Measurements from ENCODE around the gene SLC44A5. TPM values are rescaled to one million over a fixed set of nuclear protein-coding genes. Genes with fewer than 3 reads are reported as not detected.

The SLC44A5 gene
- total and polyA plus RNA-seq, 4 donors = 0.13 to 1.1 (median 0.22) TPM

DNA sequence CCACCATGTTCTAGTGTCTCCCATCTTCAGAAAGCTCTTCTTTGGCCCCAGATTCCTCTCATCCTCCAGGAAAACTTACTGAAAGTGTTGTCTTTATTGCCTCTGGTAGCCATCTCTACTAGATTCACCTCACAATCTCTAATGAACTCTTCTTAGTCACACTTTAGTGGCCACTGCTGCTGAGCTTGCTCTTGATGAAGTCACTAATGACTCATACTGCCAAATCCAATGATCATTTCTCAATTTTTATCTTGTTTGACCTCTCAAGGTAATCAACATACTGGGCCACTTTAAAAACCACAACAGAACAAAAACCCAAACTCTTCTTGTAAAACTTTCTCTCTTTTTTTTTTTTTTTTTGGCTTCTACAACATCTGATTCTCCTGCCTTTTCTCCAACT is 280.3 kb downstream of the SLC44A5 start (continued):
- TF ChIP-seq EGR1 (IDR thresholded peaks at IDR 0.05; ENCODE audit: low read depth in 2 of 2) (no peak), HNF4A (conservative IDR thresholded peaks at IDR 0.05) (no peak), HNF4G (IDR thresholded peaks at IDR 0.05) (no peak)

DNA sequence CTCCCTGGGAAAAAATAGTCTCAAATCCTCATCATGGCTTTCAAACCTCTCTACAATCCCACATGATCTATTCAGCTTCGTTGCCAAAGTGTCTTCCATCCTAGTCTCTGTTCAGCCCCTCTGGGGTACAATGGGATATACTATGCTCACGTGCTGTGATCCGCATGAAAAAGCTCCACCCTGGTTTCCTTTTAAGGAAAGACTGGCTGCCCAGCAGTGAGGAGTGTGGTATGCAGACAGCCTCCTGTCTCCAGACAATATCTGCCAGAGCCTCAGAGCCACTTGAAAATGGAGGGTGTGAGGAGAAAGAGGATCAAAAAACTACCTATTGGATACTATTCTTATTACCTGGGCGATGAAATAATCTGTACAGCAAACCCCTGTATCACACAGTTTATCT is 282.2 kb downstream of the SLC44A5 start:
- Histone ChIP-seq H3K9me3 (ENCODE audit: control insufficient read depth in 4 of 4, low read length in 3 of 4) (no peaks in the 10 kb centered on the region), H3K4me3 (ENCODE audit: low read depth in 1 of 3, low read length in 3 of 3) (no peak overlapping the region), H3K4me1 (ENCODE audit: control insufficient read depth in 4 of 4, insufficient read depth in 4 of 4, low read length in 3 of 4) (no peaks in the 10 kb centered on the region), H3K27ac (ENCODE audit: low read depth in 1 of 2, low read length in 2 of 2) (no peak overlapping the region), H3K36me3 (ENCODE audit: control insufficient read depth in 4 of 4, insufficient read depth in 3 of 4, low read depth in 1 of 4, low read length in 3 of 4) (no peaks in the 10 kb centered on the region), H3K27me3 (ENCODE audit: control insufficient read depth in 4 of 4, insufficient read depth in 4 of 4, low read length in 3 of 4) (no peaks in the 10 kb centered on the region), H3K9ac (ENCODE audit: low read depth in 1 of 2, low read length in 2 of 2) (no peak overlapping the region)
- TF ChIP-seq RAD21 (IDR thresholded peaks at IDR 0.05) (no peak), RXRA (IDR thresholded peaks at IDR 0.05) (no peak), FOXA2 (IDR thresholded peaks at IDR 0.05) (no peak), HNF4A (conservative IDR thresholded peaks at IDR 0.05) (no peak), HNF4G (IDR thresholded peaks at IDR 0.05) (no peak), SP1 (IDR thresholded peaks at IDR 0.05) (no peak)
- TF ChIP-seq, protein P1, sequence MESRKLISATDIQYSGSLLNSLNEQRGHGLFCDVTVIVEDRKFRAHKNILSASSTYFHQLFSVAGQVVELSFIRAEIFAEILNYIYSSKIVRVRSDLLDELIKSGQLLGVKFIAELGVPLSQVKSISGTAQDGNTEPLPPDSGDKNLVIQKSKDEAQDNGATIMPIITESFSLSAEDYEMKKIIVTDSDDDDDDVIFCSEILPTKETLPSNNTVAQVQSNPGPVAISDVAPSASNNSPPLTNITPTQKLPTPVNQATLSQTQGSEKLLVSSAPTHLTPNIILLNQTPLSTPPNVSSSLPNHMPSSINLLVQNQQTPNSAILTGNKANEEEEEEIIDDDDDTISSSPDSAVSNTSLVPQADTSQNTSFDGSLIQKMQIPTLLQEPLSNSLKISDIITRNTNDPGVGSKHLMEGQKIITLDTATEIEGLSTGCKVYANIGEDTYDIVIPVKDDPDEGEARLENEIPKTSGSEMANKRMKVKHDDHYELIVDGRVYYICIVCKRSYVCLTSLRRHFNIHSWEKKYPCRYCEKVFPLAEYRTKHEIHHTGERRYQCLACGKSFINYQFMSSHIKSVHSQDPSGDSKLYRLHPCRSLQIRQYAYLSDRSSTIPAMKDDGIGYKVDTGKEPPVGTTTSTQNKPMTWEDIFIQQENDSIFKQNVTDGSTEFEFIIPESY (IDR thresholded peaks at IDR 0.05) = no peak
- TF ChIP-seq, protein P2, sequence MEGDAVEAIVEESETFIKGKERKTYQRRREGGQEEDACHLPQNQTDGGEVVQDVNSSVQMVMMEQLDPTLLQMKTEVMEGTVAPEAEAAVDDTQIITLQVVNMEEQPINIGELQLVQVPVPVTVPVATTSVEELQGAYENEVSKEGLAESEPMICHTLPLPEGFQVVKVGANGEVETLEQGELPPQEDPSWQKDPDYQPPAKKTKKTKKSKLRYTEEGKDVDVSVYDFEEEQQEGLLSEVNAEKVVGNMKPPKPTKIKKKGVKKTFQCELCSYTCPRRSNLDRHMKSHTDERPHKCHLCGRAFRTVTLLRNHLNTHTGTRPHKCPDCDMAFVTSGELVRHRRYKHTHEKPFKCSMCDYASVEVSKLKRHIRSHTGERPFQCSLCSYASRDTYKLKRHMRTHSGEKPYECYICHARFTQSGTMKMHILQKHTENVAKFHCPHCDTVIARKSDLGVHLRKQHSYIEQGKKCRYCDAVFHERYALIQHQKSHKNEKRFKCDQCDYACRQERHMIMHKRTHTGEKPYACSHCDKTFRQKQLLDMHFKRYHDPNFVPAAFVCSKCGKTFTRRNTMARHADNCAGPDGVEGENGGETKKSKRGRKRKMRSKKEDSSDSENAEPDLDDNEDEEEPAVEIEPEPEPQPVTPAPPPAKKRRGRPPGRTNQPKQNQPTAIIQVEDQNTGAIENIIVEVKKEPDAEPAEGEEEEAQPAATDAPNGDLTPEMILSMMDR (IDR thresholded peaks at IDR 0.05; ENCODE audit: low read depth, low read length, missing input control) = no peak
- TF ChIP-seq, protein P3, sequence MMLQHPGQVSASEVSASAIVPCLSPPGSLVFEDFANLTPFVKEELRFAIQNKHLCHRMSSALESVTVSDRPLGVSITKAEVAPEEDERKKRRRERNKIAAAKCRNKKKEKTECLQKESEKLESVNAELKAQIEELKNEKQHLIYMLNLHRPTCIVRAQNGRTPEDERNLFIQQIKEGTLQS (IDR thresholded peaks at IDR 0.05) = no peak
- DNase-seq (ENCODE audit: low spot score) = no peak
- 50% methylated on average over 4 of the region's 4 CpGs for WGBS

DNA sequence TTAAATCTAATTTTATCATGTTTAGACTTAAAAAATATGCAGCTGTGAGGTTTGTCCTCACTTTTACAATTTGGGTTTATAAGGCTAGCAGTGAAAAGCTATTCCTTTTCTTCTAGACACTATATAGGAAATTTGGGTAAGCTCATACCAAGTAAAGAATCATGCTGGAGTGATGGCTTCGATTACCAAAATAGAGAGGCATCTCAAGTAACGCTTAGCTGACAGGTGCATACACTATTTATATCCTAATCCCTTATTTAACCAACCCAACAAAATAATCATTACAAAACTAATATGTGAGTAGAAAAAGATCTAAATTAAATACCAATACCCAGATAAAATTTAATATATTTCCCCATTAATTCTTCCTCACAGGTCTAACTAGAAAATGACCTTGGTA is 283.5 kb downstream of the SLC44A5 start:
- H3K27me3 ChIP-seq (ENCODE audit: control insufficient read depth in 4 of 4, insufficient read depth in 4 of 4, low read length in 3 of 4) = no peaks in the 10 kb centered on the region
- H3K9me3 ChIP-seq (ENCODE audit: control insufficient read depth in 4 of 4, low read length in 3 of 4) = no peaks in the 10 kb centered on the region
- no peaks in the 10 kb centered on the region for H3K36me3 ChIP-seq (ENCODE audit: control insufficient read depth in 4 of 4, insufficient read depth in 3 of 4, low read depth in 1 of 4, low read length in 3 of 4)
- no peaks in the 10 kb centered on the region for H3K4me1 ChIP-seq (ENCODE audit: control insufficient read depth in 4 of 4, insufficient read depth in 4 of 4, low read length in 3 of 4)
- no peak overlapping the region for H3K9ac ChIP-seq (ENCODE audit: low read depth in 1 of 2, low read length in 2 of 2)
- TF ChIP-seq HNF4G (IDR thresholded peaks at IDR 0.05) = no peak
- TF ChIP-seq FOXA1 (IDR thresholded peaks at IDR 0.05) = no peak
- TF ChIP-seq, protein P4, sequence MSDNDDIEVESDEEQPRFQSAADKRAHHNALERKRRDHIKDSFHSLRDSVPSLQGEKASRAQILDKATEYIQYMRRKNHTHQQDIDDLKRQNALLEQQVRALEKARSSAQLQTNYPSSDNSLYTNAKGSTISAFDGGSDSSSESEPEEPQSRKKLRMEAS (IDR thresholded peaks at IDR 0.05) = no peak
- no peak for TF ChIP-seq GABPA (IDR thresholded peaks at IDR 0.05 in 1 of 2, conservative IDR thresholded peaks at IDR 0.05 in 1 of 2)
- TF ChIP-seq HNF4A (conservative IDR thresholded peaks at IDR 0.05) = no peak
- TF ChIP-seq, protein P1 (IDR thresholded peaks at IDR 0.05) = no peak
- no peak for TF ChIP-seq TAF1 (conservative IDR thresholded peaks at IDR 0.05)
- TF ChIP-seq, protein P5, sequence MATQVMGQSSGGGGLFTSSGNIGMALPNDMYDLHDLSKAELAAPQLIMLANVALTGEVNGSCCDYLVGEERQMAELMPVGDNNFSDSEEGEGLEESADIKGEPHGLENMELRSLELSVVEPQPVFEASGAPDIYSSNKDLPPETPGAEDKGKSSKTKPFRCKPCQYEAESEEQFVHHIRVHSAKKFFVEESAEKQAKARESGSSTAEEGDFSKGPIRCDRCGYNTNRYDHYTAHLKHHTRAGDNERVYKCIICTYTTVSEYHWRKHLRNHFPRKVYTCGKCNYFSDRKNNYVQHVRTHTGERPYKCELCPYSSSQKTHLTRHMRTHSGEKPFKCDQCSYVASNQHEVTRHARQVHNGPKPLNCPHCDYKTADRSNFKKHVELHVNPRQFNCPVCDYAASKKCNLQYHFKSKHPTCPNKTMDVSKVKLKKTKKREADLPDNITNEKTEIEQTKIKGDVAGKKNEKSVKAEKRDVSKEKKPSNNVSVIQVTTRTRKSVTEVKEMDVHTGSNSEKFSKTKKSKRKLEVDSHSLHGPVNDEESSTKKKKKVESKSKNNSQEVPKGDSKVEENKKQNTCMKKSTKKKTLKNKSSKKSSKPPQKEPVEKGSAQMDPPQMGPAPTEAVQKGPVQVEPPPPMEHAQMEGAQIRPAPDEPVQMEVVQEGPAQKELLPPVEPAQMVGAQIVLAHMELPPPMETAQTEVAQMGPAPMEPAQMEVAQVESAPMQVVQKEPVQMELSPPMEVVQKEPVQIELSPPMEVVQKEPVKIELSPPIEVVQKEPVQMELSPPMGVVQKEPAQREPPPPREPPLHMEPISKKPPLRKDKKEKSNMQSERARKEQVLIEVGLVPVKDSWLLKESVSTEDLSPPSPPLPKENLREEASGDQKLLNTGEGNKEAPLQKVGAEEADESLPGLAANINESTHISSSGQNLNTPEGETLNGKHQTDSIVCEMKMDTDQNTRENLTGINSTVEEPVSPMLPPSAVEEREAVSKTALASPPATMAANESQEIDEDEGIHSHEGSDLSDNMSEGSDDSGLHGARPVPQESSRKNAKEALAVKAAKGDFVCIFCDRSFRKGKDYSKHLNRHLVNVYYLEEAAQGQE (IDR thresholded peaks at IDR 0.05) = no peak
- TF ChIP-seq FOXA2 (IDR thresholded peaks at IDR 0.05) = no peak
- TF ChIP-seq, protein P2 (IDR thresholded peaks at IDR 0.05; ENCODE audit: low read depth, low read length, missing input control) = no peak
- TF ChIP-seq RAD21 (IDR thresholded peaks at IDR 0.05) = no peak
- no peak for TF ChIP-seq RXRA (IDR thresholded peaks at IDR 0.05)
- DNase-seq (ENCODE audit: low spot score) = no peak
- 88% methylated on average over 2 of the region's 2 CpGs for WGBS
- no peak overlapping the region for H3K4me3 ChIP-seq (ENCODE audit: low read depth in 1 of 3, low read length in 3 of 3)
- no peak overlapping the region for H3K27ac ChIP-seq (ENCODE audit: low read depth in 1 of 2, low read length in 2 of 2)
